Measurements from ENCODE around the gene MIAT.
"Not testable (repeated sequence)": the region's sequence is repeated elsewhere in the genome, so short reads cannot be mapped to it uniquely, and the experiment has no call there.

The MIAT gene

DNA sequence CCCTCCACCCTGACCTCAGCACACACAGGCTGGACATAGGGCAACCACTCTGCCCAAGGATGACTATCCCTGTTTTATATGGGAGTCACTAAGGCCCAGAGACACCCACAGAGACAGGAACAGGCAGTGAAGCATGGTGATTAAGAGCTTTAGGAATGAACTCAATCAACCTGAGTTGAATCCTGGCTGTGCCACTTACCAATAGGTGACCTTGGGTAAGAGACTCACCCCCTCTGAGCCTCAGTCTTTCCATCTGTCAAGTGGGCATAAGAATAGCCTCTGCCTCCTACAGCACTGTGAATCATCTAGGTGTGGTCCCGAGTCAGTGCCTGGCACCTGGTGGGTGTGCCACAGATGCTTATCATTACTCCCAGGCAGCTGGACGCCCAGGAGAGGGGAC, 46.4 kb upstream of the MIAT start:
- no peak for DNase-seq (ENCODE audit: extremely low spot score)
- CTCF ChIA-PET: no interaction called here
- POLR2A ChIA-PET: no interaction called here
- TF ChIP-seq ARNT (IDR thresholded peaks at IDR 0.05) (no peak), FOXK2 (IDR thresholded peaks at IDR 0.05) (no peak), SUZ12 (IDR thresholded peaks at IDR 0.05) (no peak), TARDBP (IDR thresholded peaks at IDR 0.05) (no peak)

DNA sequence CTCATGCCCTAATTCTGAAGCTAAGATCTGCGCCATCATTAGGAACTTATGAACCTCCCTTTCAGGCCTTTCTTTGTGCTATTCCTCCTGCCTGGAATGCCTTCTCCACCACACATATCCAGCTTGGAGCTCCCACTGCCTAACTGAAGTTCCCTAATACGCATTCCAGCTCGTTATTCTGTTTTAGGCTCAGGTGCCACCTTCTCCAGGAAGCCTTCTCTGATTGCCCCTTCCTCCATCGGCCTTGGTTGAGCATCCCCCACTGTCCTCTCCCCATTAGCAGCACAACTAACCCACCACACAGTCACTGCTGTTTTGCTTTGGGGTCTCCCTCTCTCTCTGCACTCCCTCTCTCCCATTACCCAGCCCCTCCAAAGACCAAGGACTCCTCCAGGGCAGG, 44.7 kb upstream of the MIAT start:
- CTCF ChIA-PET: no interaction called here
- DNase-seq (ENCODE audit: extremely low spot score): no peak
- TF ChIP-seq FOXK2 (IDR thresholded peaks at IDR 0.05): no peak
- no peak for TF ChIP-seq FOXM1 (IDR thresholded peaks at IDR 0.05; ENCODE audit: borderline replicate concordance)
- TF ChIP-seq HDGF (IDR thresholded peaks at IDR 0.05; ENCODE audit: borderline replicate concordance): no peak
- no peak for TF ChIP-seq ARNT (IDR thresholded peaks at IDR 0.05)
- TF ChIP-seq BHLHE40 (IDR thresholded peaks at IDR 0.05; ENCODE audit: borderline replicate concordance): no peak
- no peak for TF ChIP-seq NFRKB (IDR thresholded peaks at IDR 0.05)
- TF ChIP-seq, protein P1, sequence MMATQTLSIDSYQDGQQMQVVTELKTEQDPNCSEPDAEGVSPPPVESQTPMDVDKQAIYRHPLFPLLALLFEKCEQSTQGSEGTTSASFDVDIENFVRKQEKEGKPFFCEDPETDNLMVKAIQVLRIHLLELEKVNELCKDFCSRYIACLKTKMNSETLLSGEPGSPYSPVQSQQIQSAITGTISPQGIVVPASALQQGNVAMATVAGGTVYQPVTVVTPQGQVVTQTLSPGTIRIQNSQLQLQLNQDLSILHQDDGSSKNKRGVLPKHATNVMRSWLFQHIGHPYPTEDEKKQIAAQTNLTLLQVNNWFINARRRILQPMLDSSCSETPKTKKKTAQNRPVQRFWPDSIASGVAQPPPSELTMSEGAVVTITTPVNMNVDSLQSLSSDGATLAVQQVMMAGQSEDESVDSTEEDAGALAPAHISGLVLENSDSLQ (IDR thresholded peaks at IDR 0.05): no peak
- TF ChIP-seq FOXA1 (IDR thresholded peaks at IDR 0.05): no peak
- no peak for TF ChIP-seq CTBP1 (IDR thresholded peaks at IDR 0.05; ENCODE audit: borderline replicate concordance)
- TF ChIP-seq SP1 (IDR thresholded peaks at IDR 0.05): no peak
- POLR2A ChIA-PET: no interaction called here

DNA sequence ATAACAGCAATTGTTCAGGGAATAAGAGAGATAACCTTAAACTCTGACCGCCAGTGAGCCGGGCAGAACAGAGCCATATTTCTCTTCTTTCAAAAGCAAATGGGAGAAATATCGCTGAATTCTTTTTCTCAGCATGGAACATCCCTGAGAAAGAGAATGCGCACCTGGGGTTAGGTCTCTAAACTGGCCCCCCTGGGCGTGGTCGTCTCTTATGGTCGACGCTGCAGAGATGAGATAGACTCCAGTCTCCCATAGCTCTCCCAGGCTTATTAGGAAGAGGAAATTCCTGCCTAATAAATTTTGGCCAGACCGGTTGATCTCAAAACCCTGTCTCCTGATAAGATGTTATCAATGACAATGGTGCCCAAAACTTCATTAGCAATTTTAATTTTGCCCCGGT, 43.6 kb upstream of the MIAT start:
- CTCF ChIA-PET; POLR2A ChIA-PET; DNase-seq (ENCODE audit: extremely low spot score): not testable (repeated sequence)

DNA sequence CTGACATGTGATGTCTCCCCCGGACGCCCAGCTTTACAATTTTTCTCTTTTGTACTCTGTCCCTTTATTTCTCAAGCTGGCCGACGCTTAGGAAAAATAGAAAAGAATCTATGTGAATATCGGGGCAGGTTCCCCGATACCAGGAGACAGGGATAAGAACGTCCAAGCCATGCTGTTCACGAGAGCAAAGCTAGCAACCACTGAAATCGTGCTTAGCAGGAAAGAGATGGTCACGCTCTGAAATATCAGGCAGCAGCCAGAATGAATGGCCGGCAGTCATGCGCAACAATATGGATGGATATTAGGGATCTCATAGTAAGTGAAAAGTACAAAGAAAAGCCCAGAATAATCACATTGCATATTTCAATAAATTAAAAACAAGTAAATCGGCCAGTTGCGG, 43.1 kb upstream of the MIAT start:
- POLR2A ChIA-PET: no interaction called here
- CTCF ChIA-PET: no interaction called here
- TF ChIP-seq SP1 (IDR thresholded peaks at IDR 0.05) (no peak), L3MBTL2 (conservative IDR thresholded peaks at IDR 0.05) (no peak), BHLHE40 (IDR thresholded peaks at IDR 0.05; ENCODE audit: borderline replicate concordance) (no peak), ZNF384 (IDR thresholded peaks at IDR 0.05) (no peak), ELF4 (IDR thresholded peaks at IDR 0.05) (no peak), CTBP1 (IDR thresholded peaks at IDR 0.05; ENCODE audit: borderline replicate concordance) (no peak), NFRKB (IDR thresholded peaks at IDR 0.05) (no peak), LEF1 (IDR thresholded peaks at IDR 0.05; ENCODE audit: borderline replicate concordance) (no peak)
- no peak for DNase-seq (ENCODE audit: extremely low spot score)

DNA sequence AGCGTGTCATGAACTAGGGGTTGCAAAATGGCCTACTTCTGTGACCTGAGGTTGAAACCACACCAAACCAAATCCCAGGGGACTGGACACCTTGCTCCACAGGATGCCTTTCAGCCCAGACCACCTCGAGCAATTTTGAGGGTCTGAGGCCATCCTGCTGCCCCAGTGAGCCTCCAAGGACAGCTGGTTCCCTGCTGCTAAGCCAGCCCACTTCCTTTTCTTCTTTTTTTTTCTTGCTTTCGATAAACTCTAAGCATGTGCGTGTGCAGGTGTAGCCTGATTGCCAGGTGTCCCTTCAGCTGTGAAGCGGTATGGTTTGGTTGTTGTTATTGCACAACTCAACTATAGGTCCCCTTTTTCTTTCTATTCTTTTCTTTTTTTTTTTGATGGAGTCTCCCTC, 42.2 kb upstream of the MIAT start:
- ChIA-PET POLR2A (no interaction called here), CTCF (no interaction called here)
- DNase-seq (ENCODE audit: extremely low spot score): no peak
- TF ChIP-seq TARDBP (IDR thresholded peaks at IDR 0.05) (no peak), ZNF384 (IDR thresholded peaks at IDR 0.05) (no peak), CTBP1 (IDR thresholded peaks at IDR 0.05; ENCODE audit: borderline replicate concordance) (no peak), FOXM1 (IDR thresholded peaks at IDR 0.05; ENCODE audit: borderline replicate concordance) (no peak), ARNT (IDR thresholded peaks at IDR 0.05) (no peak), NFRKB (IDR thresholded peaks at IDR 0.05) (no peak), BHLHE40 (IDR thresholded peaks at IDR 0.05; ENCODE audit: borderline replicate concordance) (no peak), SUZ12 (IDR thresholded peaks at IDR 0.05) (no peak), ELF4 (IDR thresholded peaks at IDR 0.05) (no peak), FOXK2 (IDR thresholded peaks at IDR 0.05) (no peak), HDGF (IDR thresholded peaks at IDR 0.05; ENCODE audit: borderline replicate concordance) (no peak), FOXA1 (IDR thresholded peaks at IDR 0.05) (no peak), LEF1 (IDR thresholded peaks at IDR 0.05; ENCODE audit: borderline replicate concordance) (no peak), SP1 (IDR thresholded peaks at IDR 0.05) (no peak), L3MBTL2 (conservative IDR thresholded peaks at IDR 0.05) (no peak)
- TF ChIP-seq, protein P1 (IDR thresholded peaks at IDR 0.05): no peak

DNA sequence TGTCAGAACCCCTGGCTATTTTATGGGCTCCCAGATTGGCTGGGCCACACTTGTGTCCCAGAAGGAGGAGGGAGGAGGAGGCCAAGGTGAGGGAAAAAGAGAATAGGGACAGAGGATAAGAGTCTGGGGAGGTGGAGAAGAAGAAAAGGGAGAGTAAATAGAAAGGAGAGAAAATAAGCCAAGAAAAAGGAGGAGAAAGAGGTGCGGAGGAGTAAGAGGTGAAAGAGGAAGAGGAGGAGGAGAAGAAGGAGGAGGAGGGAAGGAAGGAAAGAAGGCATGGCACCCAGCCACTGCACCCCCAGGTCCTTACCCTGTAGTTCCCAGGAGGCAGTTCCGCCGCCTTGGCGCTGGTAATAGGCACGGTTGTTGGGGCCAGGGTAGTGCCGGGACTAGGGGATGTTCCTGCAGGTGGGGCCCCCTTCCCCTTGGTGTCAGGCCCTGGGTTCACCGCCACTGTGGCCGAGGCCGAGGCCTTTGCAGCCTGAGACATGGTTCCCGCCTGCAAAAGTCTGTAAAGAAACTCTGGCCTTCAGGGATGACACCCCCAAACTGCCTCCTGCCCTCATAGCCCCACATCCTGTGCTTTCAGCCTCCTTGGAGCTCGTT, 41.5 kb upstream of the MIAT start:
- no peak for DNase-seq (ENCODE audit: extremely low spot score)
- ChIA-PET CTCF (no interaction called here), POLR2A (no interaction called here)
- TF ChIP-seq, protein P1 (IDR thresholded peaks at IDR 0.05): no peak
- no peak for TF ChIP-seq ELF4 (IDR thresholded peaks at IDR 0.05)
- TF ChIP-seq FOXK2 (IDR thresholded peaks at IDR 0.05): no peak
- no peak for TF ChIP-seq FOXM1 (IDR thresholded peaks at IDR 0.05; ENCODE audit: borderline replicate concordance)
- TF ChIP-seq TARDBP (IDR thresholded peaks at IDR 0.05): no peak
- no peak for TF ChIP-seq FOXA1 (IDR thresholded peaks at IDR 0.05)
- TF ChIP-seq L3MBTL2 (conservative IDR thresholded peaks at IDR 0.05): no peak
- no peak for TF ChIP-seq SP1 (IDR thresholded peaks at IDR 0.05)
- TF ChIP-seq ARNT (IDR thresholded peaks at IDR 0.05): no peak
- no peak for TF ChIP-seq BHLHE40 (IDR thresholded peaks at IDR 0.05; ENCODE audit: borderline replicate concordance)
- no peak for TF ChIP-seq SUZ12 (IDR thresholded peaks at IDR 0.05)
- TF ChIP-seq HDGF (IDR thresholded peaks at IDR 0.05; ENCODE audit: borderline replicate concordance): no peak
- no peak for TF ChIP-seq NFRKB (IDR thresholded peaks at IDR 0.05)
- no peak for TF ChIP-seq CTBP1 (IDR thresholded peaks at IDR 0.05; ENCODE audit: borderline replicate concordance)

DNA sequence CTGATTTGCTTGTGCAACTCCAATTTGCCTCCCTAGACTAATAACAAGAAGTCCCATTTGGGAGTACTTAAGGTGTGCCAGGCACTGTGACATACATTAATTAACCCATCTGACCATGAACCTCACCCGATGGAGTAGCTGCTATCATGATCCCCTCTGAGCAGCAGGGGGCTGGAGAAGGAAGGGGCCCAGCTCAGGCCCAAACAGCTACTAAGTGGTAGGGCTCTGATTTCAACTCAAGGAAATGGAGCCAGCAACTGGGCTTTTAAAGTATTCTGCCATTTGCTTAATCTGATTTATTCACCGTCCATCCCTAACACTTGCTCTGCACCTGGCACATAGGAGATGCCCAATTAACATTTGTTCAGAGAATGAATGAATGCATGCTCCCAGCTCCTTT, 40.7 kb upstream of the MIAT start:
- POLR2A ChIA-PET: interaction anchor here (0.8 kb wide), 1 partner anchor 27 kb away, joined by 5 read pairs; no protein-coding TSS in a partner anchor
- no peak for DNase-seq (ENCODE audit: extremely low spot score)
- TF ChIP-seq ELF4 (IDR thresholded peaks at IDR 0.05) (no peak), ARNT (IDR thresholded peaks at IDR 0.05) (no peak), SUZ12 (IDR thresholded peaks at IDR 0.05) (no peak), HDGF (IDR thresholded peaks at IDR 0.05; ENCODE audit: borderline replicate concordance) (no peak), CTBP1 (IDR thresholded peaks at IDR 0.05; ENCODE audit: borderline replicate concordance) (no peak), TARDBP (IDR thresholded peaks at IDR 0.05) (no peak), LEF1 (IDR thresholded peaks at IDR 0.05; ENCODE audit: borderline replicate concordance) (no peak), BHLHE40 (IDR thresholded peaks at IDR 0.05; ENCODE audit: borderline replicate concordance) (no peak), FOXA1 (IDR thresholded peaks at IDR 0.05) (no peak), NFRKB (IDR thresholded peaks at IDR 0.05) (no peak), FOXK2 (IDR thresholded peaks at IDR 0.05) (no peak), SP1 (IDR thresholded peaks at IDR 0.05) (no peak), FOXM1 (IDR thresholded peaks at IDR 0.05; ENCODE audit: borderline replicate concordance) (no peak), L3MBTL2 (conservative IDR thresholded peaks at IDR 0.05) (no peak)
- TF ChIP-seq, protein P1 (IDR thresholded peaks at IDR 0.05): no peak
- CTCF ChIA-PET: no interaction called here

Measured in HEK293T (cell line).